GM18507 (cell line): Measurements from ENCODE around the gene GPC3.
"Not testable (repeated sequence)": the region's sequence is repeated elsewhere in the genome, so short reads cannot be mapped to it uniquely, and the experiment has no call there.

Experiments used
- DNase-seq: peaks from one replicate; pipeline ENCODE4 v3.0.0; 2011; ENCODE audit warnings: low read depth; ENCODE audit not compliant: insufficient read length; ENCODE audit errors: extremely low spot score
- FAIRE-seq: peaks from 2 replicates; lab custom pipeline; 2011; peaks lifted over from hg19 to GRCh38; lab: Jason Lieb, UNC

GPC3 gene

DNA sequence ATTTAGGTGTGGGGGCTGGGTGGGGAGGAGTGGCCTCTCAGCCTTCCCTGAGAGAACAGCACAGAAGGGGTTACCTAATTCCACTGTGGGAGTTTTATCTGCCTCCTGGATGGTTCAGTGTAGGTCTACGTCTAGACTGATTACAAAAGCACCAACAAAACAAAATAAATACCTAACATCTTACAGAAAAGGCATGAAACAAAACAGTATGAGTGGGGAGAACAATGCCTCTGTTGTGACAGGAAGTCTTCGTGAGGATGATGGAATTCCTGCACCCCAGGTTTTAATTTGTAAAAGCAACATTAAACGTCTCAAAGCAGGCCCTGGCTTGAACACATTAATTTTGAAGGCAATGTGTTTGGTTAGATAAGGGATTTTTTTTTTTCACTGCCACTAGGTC, 458.0 kb downstream of the GPC3 start:
- FAIRE-seq (no peak), DNase-seq (no peak)

- DNase-seq, FAIRE-seq: not testable (repeated sequence)
These were observed 458.6 kb downstream of the GPC3 start for GRCh38 chrX:133526773-133527172.

DNA sequence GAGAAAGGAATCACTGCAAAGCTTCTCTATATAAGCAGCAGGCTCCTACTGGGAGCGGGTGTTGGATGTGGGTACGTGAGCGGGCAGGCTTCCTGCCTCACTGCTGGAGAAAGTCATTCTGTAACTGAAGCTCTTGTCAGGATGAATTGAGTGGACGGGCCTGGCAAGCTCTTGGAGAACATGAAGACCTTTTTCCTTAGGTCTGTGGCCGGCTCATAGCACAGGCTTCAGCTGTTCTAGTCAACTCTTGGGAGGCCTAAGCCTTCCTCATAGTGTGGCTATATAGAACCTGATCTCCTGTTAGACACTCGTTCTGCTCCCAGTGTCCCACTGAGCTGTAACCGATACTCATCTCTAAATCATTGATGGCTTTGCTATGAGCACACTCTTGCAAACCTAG, 461.9 kb downstream of the GPC3 start:
- DNase-seq (no peak), FAIRE-seq (no peak)

- FAIRE-seq: no peak
- DNase-seq: no peak
These were observed 462.3 kb downstream of the GPC3 start for GRCh38 chrX:133523081-133523487.

- FAIRE-seq: no peak
- no peak for DNase-seq
These were observed 468.7 kb downstream of the GPC3 start for GRCh38 chrX:133516686-133517085.

GRCh38 chrX:133514486-133514885, 470.9 kb downstream of the GPC3 start:
- FAIRE-seq: no peak
- no peak for DNase-seq

- DNase-seq: no peak
- no peak for FAIRE-seq
These were observed 472.3 kb downstream of the GPC3 start for GRCh38 chrX:133513123-133513522.

DNA sequence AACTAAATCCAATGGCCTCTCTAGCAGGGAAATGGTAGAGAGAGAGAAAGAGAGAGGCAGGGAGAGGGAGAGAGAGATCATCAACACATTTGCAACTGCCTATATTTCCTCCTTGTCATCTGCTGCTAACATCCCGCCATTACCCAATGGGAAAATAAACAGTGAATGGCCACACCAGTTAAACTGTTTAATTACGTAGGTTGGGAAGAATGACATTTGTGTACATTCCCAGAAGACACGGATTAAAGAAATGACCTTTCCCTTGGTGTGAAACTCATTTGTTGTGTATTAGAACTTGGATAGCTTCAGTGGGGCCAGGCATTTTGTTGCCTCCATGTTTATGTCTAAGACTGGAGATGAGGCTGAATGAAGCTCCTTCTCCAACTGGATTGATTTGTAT, 474.4 kb downstream of the GPC3 start:
- DNase-seq (no peak), FAIRE-seq (no peak)

DNA sequence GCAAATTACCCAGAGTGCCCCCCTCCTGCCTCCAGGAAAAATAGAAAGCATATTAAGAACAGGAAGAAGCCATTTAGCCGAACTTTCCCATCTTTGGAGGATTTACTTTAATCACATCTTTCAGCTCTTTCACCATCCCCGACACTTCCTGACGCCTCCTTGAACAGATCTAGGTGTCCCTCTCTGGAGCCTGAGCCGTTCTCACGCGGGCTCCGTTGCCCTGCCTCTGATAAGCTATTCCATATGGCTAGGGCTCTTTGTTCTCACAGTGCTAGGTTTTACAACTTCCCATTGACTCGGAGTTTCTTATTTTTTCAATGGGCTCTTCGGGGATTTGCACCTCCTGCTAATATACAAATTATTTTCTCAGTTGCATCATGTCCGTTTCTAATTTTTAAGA, 488.0 kb downstream of the GPC3 start:
- FAIRE-seq: no peak

GRCh38 chrX:133495464-133496391, 489.7 kb downstream of the GPC3 start:
- FAIRE-seq (no peak), DNase-seq (no peak)

More for the DNA sequence above, 488.0 kb downstream of the GPC3 start:
- DNase-seq: no peak

- FAIRE-seq: no peak
- no peak for DNase-seq
These were observed 492.0 kb downstream of the GPC3 start for GRCh38 chrX:133493366-133493765.

DNA sequence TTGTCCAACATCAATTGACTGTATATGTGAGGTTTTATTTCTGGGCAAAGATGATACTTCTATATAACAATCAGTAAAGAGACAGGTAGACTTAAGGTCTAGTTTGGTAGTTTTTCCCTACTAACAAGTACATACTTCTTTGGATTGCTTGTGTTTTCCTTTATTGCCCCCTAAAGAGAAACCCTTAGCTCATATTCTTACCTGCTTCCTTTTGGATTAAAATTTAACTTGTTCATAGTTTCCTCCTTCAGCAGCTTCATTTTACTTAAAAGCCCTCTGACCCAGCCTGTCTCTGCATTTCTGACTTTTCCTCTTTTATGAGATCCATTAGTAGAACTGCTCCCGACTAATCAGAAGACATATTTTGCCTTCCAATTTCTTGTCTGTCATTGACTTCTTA, 494.4 kb downstream of the GPC3 start:
- no peak for DNase-seq
- no peak for FAIRE-seq
